SK-N-DZ (cell line): ENCODE data around the gene ZNF12. TPM values are rescaled to one million over a fixed set of nuclear protein-coding genes. Genes with fewer than 3 reads are reported as not detected.
"Not testable (repeated sequence)": the region's sequence is repeated elsewhere in the genome, so short reads cannot be mapped to it uniquely, and the experiment has no call there.

Experiments used
- DNase-seq: peaks from one replicate; pipeline ENCODE4 v3.0.0-alpha.2; 2015; ENCODE audit warnings: low spot score
- polyA plus RNA-seq, 2 experiments: library from polyadenylated mRNA; depleted of rRNA; stranded (reverse); fragments of >200 nt; gene quantifications; 2 replicates each; pipeline ENCODE4 v1.2.3, GENCODE V29; 2014

Gene ZNF12
- polyA plus RNA-seq (2014; cell fraction: cytosol; rRNA removed): 10.4 and 11.6 TPM in 2 replicates
- 37.7 and 38.8 TPM in 2 replicates for polyA plus RNA-seq (2014; cell fraction: nucleus; rRNA removed)

DNA sequence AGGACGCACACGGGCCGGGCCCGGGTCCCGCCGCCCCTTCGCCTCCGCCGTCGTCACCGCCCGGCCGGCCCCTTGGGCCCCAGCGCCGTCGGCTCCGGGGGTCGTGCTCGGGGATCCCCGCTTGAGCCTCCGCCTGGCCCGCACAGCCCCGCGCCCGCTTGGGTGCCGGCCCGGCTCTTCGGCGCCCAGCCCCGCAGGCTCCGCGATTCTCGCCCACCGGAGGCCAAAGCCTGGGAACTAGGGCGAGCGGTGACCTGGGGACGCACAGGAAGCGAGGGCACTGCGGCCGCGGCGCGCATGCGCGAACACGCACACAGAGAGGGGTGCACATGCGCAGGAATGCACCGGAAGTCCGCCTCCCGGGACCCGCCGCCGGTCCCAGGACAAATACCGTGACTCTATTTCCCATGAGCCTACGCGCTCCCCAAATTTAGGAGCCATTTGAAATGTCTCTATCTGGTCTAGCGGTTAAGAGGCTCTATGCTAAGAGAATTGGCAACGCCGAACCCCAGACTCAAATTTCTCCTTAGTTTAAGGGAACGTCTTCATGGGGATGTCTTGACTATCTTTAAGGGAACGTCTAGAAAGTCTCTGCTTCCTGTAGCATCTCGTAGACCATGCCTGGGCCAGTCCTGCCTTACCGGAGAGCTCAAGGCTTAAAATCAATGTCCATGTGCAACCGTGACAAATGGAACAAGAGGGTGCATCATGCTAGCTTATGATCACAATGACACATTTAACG is at the start of gene ZNF12:
Gene ZNF12, minus strand, starts transcription at position 282 of the 742 bp plus-strand sequence. CDS start 1,774 bp downstream, outside the sequence.
- peak; percentile 95 for DNase-seq

DNA sequence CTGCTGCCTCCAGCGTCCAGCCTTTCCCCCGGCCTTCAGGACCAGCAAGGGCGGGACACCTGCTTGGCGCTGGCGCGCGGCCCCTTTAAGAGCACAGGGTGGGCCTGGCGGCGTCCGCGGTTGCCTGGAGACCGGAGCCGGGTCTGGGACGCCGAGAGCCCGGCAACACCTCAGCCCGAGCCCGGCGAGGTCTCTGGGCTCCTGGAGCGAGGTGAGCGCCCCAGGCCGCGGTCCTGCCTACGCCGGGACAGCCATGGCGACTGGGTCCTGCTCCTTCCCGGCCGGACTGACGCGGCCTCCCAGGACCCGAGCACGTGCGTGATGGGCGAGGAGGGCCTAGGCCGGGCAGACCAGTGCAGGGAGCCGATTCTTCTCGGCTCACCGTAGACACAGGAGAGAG is 47.2 kb upstream of the ZNF12 start, which contains the start of gene RSPH10B2:
Gene RSPH10B2, plus strand, starts transcription at position 140 of the 400 bp plus-strand sequence. CDS start 3,575 bp downstream, outside the sequence.
- DNase-seq: not testable (repeated sequence)

DNA sequence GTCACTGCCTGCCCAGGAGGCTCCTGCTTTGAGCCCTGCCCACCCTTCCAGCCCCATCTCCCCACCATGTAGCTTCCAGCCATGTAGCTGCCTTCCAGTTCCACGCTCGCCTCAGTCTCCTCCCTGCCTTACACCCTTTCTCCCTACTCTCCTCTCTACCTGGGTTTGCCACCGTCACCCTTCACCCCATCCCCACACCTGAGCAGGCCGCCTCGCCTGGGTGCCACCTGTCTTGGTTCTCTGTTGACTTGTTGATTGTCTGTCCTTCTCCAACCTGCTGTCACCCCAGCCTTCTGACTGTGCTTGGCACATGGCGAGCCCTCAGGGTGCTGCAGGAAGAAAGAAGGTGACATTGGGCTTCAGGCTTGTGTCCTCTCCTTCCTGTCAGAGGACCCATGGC is 43.4 kb upstream of the ZNF12 start:
- not testable (repeated sequence) for DNase-seq

DNA sequence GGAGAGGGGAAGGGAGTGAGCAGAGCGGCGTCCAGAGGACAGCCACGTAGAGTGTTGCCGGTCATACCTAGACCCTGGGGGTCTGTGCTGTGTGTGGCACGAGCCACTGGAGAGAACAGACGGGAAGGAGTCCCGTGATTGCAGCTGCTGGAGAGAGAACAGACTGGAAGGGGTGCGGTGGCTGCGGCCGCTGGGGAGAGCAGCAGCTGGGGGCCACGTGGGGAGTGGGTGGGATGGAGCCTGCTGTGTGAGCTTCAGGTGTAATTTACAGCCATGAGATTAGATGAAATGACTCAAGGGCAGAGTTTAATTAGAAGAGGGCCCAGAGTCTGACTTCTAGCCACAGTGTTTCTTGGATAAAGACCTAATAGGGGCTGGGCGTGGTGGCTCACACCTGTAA is 42.6 kb upstream of the ZNF12 start:
- DNase-seq: not testable (repeated sequence)

DNA sequence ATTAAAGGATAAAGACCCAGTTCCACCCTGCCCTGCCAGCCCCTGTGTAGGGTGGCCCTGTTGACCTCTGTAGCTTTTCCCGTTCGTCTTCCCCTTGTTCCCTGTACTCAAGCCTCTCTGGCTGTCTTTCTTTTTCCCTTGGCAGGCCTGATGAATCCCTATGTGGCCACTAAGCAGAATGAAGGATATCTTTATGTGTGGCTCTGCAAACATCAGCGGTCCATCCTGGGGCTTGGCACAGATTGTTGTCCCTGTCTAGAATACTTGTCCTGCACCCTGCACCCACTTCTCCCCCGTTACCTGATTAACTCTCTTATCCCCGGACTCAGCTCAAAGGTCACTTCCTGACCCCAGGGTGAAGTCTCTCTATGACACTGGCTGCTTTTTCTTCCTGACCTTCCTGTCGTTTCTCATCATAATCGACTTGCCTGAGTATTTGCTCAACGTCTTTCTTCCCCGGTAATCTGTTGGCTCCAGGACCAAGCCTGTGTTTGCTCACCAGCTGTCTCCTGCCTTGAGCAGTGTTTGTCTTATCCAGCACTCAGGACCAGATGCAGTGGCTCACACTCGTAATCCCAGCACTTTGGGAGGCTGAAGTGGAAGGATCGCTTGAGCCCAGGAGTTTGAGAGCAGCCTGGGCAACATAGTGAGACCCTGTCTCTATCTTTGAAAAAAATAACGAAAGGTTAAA is 37.8 kb upstream of the ZNF12 start:
- not testable (repeated sequence) for DNase-seq

DNA sequence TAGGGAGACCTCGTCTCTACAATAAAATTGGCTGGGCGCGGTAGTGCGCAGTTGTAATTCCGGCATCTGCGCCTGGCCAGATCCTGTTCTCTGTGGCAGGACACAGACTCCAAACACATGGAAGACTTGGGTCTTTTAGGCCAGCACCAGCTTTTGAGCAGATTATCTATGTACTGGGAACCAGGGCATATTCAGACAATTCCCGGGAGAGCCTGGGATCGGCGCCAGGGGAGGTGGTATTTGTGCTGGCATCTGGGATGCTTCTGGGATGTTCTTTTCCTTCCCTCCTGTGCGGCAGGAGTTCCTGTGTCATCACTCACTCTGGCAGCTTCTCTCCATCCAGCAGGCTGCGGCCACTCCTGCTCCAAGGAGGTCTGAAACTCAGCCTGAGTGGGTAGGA is 31.7 kb upstream of the ZNF12 start:
- DNase-seq: not testable (repeated sequence)

DNA sequence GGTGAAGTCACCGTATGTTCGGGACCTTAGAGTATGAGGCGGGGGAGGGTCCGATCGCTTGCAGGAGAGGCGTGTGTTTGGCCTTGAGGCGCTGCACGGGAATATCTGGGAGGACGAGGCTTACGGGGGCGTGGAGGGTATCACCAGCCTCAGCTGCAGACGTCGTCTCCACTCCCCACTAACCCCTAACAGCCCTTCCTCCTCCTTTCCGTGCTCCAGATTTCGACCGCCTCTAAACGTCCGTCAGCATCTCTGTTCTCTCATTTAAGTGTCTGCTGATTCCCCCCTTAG is 23.5 kb upstream of the ZNF12 start:
- DNase-seq: no peak

DNA sequence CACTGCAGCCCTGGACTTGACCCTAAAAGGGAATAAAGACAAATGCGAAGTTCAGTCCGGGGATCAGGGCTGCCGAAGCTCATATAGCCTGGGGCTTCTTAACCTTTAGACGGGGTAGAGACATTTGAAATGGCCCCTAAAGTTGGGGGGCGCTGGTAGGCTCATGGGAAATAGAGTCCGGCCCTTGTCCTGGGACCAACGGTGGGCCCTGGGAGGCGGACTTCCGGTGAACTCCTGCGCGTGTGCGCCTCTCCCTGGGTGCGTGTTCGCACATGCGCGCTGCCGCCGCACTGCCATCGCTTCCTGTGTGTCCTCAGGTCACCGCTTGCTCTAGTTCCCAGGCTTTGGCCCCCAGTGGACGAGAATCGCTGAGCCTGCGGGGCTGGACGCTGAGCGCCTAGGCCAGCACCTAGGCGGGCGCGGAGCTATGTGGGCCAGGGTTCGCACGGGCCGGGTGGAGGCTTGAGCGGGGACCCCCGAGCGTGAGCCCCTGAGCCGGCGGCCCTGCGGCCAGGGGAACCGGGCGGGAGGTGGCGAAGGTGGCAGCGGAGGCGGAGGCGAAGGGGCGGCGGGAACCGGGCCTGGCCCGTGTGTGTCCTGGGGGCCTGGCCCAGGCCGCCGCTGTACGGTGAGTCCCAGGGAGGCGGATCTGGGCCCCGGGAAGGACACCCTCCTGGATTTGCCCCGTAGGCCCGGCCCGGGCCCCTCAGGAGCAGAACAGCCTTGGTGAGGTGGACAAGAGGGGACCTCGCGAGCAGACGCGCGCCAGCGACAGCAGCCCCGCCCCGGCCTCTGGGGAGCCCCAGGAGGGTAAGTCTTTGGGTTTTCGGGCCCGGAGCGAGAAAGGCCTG is 23.0 kb upstream of the ZNF12 start:
- peak; percentile 94 for DNase-seq

DNA sequence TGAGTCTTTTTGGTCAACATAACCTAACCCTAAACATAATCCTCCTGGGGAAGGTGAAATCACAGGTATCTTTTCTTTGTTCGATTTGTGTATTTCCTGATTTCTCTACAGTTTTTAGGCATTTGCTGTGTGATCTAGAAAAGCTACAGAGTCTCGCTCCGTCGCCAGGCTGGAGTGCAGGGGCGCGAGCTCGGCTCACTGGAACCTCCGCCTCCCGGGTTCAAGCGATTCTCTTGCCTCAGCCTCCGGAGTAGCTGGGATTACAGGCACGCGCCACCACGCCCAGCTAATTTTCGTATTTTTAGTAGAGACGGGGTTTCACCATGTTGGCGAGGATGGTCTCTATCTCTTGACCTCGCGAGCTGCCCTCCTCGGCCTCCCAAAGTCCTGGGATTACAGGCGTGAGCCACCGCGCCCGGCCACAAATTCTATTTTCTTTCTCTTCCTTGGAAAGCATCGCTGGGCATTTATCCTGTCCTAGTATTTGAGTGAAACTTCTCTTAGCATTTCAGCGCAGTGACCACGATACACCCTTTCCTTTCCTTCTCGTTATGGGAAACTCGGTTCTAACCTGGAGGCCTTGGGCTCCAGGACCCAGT is 22.2 kb upstream of the ZNF12 start:
- DNase-seq: not testable (repeated sequence)

DNA sequence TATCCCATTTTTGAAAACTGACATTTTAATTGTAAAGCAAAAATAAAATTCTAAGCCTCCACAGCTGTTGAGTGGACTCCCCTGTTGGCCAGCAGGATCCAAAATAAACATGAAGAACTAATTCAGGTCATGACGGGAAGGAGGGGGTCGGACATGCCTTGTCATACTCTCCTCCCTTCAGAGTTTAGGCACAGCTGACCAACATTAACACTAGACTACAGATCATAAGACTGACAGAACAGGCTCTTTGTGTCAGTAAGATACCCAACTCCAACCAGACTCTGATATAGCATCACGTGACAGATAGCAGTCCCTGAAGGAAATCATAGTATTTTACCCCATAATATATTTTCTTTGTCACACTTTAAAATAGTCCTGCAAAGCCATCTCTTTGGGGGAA is 20.9 kb upstream of the ZNF12 start:
- no peak for DNase-seq

DNA sequence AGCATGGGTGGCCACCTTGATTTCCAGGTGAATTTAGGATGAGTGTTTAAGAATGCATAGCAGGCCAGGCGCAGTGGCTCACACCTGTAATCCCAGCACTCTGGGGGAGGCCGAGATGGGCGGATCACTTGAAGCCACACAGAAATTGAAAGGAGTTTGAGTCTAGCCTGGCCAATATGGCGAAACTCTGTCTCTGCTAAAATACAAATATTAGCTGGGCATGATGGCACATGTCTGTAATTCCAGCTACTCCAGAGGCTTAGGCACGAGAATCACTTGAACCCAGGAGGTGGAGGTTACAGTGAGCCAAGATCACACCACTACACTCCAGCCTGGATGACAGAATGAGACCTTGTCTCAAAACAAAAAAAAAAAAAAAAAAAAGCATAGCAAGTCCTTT is 19.6 kb upstream of the ZNF12 start:
- DNase-seq: not testable (repeated sequence)

DNA sequence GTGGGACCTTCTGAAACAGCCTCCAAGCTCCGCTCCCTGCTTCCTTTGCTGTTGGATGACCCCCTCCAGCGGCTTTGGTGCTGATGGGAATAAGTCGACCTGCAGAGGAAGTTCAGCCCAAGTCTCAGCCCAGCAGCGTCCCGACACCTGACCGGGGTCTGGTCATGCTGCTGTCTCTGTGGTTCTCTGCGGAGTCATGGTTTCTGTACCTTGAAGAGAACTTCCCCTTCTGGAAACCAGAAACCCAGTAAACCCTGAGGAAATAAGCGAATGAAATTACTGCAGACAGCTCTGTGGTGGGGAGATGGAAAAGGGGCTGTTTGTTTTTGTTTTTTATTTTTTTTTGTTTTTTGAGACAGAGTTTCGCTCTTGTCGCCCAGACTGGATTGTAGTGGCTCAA is 18.3 kb upstream of the ZNF12 start:
- no peak for DNase-seq

DNA sequence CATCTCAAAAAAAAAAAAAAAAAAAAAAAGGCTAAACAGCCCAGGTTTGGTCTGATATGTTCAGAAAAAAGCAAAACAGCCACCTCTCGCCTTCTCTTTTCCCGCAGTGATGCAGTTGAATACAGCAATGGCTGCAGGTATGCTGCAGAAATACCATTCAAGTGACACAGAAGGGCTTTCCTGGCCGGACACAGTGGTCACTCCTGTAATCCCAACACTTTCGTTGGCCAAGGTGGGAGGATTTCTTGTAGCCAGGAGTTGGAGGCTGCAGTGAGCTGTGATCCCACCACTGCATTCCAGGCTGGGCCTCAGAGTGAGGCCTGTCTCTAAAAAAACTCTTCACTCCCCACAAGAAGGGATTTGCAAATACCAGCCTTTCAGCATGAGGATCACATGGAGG is 17.6 kb upstream of the ZNF12 start:
- DNase-seq: not testable (repeated sequence)

DNA sequence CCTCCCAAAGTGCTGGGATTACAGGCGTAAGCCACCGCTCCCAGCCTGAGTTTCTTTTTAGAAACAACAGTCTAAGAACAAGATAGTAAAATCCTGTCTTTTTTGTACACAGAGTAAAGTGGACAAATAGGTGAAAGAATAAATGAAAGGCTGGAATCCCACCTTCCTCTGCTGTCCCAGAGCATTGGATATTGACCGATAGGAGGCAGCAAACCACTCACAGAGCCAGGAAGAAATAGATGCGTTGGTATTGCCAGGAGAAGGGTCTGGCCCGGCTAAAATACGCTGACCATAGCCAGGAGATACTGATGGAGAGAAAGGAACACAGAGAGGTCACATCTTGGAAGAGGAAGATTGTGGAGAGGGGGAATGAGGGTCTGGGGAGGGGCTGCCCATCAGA is 11.4 kb upstream of the ZNF12 start:
- no peak for DNase-seq

DNA sequence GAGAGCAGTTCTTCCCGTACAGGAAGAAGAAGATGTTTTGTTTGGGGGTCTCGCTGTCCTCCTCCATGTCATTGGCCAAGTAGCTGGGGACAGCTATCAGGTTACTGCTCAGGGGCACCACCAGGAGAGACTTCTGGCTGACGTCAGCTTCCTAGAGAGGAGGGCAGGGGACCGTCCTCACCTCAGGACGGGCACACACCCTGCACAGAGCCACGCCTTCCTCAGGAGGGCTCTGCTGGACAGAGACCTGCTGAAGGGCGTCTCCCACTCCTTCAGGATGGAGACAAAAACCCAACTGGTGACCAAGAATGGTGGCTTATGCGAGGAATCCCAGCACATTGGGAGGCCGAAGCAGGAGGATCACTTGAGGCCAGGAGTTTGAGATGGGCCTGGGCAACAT is 9.2 kb upstream of the ZNF12 start:
- not testable (repeated sequence) for DNase-seq

DNA sequence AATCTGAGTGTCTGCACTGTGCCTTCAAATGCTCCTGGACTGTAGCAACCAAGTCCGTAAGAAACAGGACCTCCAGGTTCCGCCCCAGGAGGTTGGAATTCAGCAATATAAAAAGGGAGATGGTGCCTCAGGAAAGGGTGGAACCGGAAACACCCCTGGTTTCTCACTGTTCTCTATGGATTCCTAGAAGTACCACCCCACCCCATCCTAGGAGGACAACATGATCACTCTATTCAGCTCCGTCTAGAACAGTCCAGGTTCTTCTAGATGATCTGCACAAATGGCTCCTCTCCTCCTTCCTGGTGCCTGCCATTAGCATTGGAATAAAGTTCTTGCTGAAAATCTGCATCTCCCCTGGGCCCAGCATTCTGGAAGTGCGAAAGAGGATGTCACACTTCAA is 7.6 kb upstream of the ZNF12 start:
- DNase-seq: no peak

DNA sequence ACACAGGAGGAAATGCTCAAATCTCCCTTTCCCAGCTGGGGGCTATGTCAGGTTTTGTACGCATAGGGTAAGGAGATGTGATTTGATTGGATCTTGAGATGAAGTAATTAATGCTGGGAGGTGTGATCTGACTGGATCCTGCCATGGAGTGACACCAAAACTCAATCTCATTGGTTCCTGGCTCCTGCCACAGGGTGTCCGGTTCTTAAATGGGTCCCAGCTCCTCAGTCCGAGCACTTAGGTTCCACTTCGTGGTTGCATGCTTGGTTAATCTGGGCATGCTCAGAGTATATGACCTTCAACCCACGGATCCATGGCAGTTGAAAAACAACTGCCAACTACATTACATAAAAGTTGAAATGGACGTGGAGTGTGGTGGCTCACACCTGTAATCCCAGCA is 3.1 kb upstream of the ZNF12 start:
- DNase-seq: no peak

DNA sequence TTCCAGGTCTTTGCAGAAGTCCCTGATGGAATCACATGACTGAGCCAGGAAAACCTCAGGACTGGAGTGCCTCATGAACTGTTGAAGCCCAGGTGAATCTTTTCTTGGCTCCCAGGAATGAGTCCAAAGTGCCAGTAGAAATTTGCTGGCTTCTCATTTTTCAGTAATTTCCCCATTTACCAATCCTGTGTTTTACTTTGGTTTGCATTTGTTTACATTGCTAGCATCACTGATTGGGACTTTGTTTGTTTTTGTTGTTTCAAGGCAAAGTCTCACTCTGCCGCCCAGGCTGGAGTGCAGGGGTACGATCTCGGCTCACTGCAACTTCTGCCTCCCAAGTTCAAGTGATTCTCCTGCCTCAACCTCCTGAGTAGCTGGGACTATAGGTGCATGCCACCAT is 1.6 kb upstream of the ZNF12 start:
- DNase-seq: no peak

DNA sequence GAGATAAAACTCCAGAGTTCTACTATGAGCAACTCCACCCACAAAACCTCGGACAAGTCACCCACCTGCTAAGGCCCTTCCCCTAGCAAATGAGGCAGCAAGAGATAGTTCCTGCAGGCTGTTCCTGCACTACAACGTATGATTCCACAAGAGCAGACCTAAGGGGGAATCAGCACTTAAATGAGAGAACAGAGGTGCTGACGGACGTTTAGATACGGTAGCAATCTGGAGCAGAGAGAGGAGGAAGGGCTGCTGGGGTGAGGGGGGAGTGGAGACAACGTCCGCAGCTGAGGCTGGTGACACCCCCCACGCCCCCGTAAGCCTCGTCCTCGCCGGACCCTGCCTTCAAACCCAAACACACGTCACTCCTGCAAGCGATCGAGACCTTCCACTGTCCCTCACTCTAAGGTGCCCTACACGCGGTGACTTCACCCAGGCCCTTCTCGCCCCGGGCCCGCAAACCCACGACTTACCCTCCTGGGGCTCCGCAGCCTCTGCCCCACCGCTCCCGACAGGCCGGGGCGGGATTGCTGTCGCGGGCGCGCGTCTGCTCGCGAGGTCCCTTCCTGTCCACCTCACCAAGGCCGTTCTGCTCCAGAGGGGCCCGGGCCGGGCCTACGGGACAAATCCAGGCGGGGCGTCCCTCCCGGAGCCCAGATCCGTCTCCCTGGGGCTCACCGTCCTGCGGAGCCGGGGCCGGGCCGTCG is 635 bp downstream of the ZNF12 start:
- peak; percentile 25 for DNase-seq

DNA sequence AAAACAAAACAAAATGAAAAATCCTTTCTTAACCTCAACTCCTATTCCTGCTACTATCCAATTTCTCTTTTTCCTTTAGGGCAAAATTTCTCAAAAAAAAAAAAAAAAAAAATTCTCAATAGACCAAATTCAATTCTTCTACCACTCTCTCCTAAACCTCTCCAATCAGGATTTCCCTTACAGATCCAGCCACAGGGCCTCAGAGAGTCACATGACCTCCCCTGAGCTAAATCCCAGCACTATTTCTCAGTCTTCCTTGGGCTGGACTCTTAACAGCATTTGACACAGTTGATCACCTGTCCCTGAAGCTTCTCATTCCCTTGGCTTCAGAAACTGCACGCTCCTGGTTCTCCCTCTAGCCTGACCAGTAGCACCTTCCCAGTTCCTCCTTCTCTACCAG is 4.9 kb downstream of the ZNF12 start:
- DNase-seq: no peak

DNA sequence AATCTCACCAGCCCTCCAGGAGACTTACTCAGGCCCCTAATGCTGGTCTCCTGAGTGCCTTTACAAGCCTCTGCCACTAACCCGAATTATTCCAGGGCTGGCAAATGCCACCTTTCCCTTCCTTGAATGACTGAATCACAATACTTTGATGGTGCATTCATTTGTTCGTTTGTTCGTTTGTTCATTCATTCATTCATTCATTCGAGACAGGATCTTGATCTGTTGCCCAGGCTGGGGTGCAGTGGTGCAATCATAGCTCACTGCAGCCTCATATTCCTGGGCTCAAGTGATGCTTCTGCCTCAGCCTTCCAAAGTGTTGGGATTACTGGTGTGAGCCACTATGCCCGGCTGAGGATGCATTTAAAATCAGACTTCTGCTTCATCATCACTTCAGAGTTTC is 6.0 kb downstream of the ZNF12 start:
- no peak for DNase-seq
